Activated CD4-positive, alpha-beta T cell treated with anti-CD3 and anti-CD28 coated beads, Interleukin-2, amount 50 U/mL, for 24 hours (primary cell): ENCODE measurements around the gene DDX5.
"Not testable (repeated sequence)": the region's sequence is repeated elsewhere in the genome, so short reads cannot be mapped to it uniquely, and the experiment has no call there.

Experiments used
- DNase-seq, 2 donors: peaks; one replicate each; pipeline ENCODE4 v3.0.0-alpha.2; 2020; ENCODE audit warnings: low read depth in 1 of 2, low spot score in 1 of 2

Gene DDX5

GRCh38 chr17:64508683-64509082 is 2.6 kb upstream of the DDX5 start:
- DNase-seq, result no peak

- DNase-seq, result peak in 1 of 2 donors; percentile 35
Observed at GRCh38 chr17:64507413-64507782, 1.3 kb upstream of the DDX5 start.

- peak; percentile 91 to 97 for DNase-seq
Observed at GRCh38 chr17:64506576-64507412, 705 bp upstream of the DDX5 start, which contains the start of gene CEP95. TSS of gene CEP95 (plus strand) at chr17:64506977. CDS start at chr17:64507098, 121 bp downstream.

GRCh38 chr17:64505340-64506200 is 519 bp downstream of the DDX5 start:
- DNase-seq, result peak; percentile 63 to 77

GRCh38 chr17:64504769-64505339 is 1.2 kb downstream of the DDX5 start:
- DNase-seq, result no peak

- DNase-seq, result no peak
Observed at GRCh38 chr17:64503821-64504768, 2.0 kb downstream of the DDX5 start.

- DNase-seq, result no peak
Observed at GRCh38 chr17:64503341-64503740, 2.7 kb downstream of the DDX5 start.

GRCh38 chr17:64502809-64503208 is 3.3 kb downstream of the DDX5 start:
- no peak for DNase-seq

- no peak for DNase-seq
Observed at GRCh38 chr17:64502021-64502420, 4.1 kb downstream of the DDX5 start.

GRCh38 chr17:64500862-64501765 is 5.0 kb downstream of the DDX5 start:
- no peak for DNase-seq

GRCh38 chr17:64500487-64500859 is 5.6 kb downstream of the DDX5 start:
- no peak for DNase-seq

GRCh38 chr17:64499805-64500486 is 6.1 kb downstream of the DDX5 start:
- no peak for DNase-seq

- no peak for DNase-seq
Observed at GRCh38 chr17:64498308-64499203, 7.5 kb downstream of the DDX5 start.

- peak in 1 of 2 donors; percentile 42 for DNase-seq
Observed at GRCh38 chr17:64497565-64498035, 8.5 kb downstream of the DDX5 start.

GRCh38 chr17:64496786-64497564 is 9.1 kb downstream of the DDX5 start, which contains the start of gene POLG2:
TSS of gene POLG2 (minus strand) at chr17:64497054. CDS start at chr17:64496968, 86 bp downstream.
- peak; percentile 89 to 93 for DNase-seq

- no peak for DNase-seq
Observed at GRCh38 chr17:64496348-64496785, 9.7 kb downstream of the DDX5 start.

GRCh38 chr17:64495300-64495699 is 10.8 kb downstream of the DDX5 start:
- DNase-seq, result not testable (repeated sequence)
